Measurements from ENCODE around the gene VWA8.

The VWA8 gene

GRCh38 chr13:41615528-41615855 lies 345.4 kb downstream of the VWA8 start:
- no peak for DNase-seq

GRCh38 chr13:41614671-41615527 lies 346.0 kb downstream of the VWA8 start:
- no peak for DNase-seq

DNA sequence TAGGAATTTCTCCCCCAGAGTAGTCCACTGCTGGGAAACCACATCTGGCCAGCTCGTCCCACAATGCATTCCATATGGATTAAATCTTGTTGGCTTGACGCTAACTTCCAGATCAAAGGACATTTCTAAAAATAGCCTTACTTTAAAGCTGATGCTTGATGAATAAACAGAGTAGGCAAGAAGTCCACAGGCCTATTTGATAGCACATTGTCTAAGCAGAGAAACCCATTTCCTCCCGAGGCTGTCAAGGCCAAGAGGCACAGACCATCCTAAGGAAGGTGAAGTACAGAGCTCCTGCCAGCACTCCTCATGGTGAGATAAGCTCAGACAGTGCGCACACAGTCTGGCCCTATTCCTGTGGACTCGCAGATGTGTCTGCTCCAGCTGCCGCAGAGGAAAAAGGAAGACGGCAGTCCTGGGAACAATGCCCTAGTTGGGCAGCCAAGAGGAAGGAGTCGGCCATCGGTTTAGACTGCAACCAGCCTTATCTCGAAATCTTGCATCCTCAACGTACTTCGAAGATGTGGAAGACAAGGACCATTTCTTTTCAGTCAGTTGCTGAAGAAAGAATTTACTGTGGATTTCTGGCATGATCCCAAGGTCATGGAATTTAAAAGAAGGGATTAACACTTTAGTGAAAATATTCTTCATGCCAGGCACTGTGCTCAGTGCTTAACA lies 346.8 kb downstream of the VWA8 start:
- peak in 8 of 51 donors; percentile 4 to 41 (median 15) for DNase-seq

DNA sequence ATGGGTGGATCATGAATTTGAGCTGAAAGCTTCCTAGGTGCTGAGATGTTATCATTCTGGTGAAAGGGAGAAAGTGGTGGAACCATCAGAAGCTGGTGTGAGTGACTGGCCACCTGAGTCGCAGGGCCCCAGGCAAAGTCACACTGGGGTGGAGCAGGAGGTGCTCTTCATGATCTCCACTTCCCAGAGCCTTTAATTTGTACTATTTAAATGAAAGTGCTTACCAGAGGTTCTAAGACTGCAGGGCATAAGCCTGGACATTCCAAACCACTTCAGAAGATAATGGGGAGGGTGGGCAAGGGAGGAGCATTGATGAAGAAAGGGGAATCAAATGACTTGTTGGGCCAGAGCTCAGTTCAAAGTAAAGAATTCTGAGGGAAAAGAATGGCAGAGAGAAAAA lies 347.4 kb downstream of the VWA8 start:
- no peak for DNase-seq

DNA sequence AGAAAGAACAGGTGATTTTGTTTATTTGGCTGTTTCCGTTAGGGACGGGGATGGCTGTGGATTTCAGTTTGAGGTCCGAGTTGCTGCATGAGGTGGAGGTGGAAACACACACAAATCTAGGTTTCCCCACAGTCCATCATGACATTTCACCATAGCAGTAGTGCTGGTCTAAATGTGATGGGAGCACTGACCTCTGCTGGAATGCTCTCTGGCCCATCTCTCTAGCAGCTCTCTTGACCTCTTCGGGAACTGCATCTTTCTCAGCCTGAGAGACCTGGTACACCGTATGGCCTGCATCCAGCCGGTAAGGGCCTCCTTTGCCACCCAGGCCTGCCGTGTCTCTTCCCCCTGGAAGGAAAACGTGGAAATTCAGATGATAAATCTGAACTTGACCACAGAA lies 349.5 kb downstream of the VWA8 start:
- DNase-seq = peak in 14 of 51 donors; percentile 3 to 65 (median 25)

DNA sequence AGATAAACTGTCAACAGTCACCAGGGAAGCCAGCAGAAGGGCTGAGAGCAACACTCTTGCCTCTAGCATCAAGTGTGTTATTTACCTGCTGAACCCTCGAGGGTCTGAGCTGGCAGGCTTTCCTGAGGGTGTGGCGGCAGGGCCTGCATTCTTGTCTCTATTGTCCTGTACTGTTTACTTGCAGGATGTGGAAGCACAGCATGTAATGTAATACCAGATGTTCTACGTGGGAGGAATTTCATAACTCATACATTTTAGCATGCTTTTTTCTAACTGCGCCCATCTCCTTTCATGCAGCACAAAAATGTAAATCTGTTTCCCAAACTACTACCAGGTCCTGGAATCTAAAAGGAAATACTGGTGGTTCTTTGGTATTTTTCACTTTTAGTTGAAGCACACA lies 350.5 kb downstream of the VWA8 start:
- DNase-seq = no peak

DNA sequence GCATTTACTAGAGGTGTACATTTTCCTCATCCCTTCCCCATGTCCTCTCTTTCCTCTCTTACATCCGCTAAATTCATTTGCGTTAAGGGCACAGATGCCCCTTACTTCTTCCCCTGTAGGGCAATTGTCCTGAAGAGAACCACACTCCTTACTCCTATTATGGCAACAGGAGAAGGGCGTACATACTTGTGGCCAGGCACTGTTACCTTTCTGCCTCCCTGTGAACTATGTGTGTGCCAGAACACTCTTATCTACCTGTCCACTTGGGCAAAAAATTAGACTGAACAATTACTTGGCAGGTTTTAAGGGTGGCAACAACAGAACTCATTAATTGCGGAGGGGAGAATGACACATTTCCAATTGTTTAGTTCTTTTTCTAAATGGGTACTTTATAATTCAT lies 351.1 kb downstream of the VWA8 start:
- no peak for DNase-seq

DNA sequence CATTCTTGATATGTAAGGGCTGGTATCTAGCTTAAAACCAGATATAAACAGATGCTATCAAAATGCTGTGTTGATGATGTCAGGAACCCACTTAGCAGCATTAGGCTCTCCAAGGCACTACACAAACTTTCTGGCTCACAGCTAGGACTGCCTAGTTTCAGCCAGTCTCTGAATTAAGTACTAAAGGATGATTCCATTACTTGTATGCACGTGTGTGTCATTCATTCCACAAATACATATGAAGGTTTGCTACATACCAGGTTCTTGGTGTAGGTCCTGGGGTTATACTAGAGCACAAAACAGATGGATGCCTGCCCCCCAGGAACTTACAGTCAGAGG lies 352.1 kb downstream of the VWA8 start:
- no peak for DNase-seq

DNA sequence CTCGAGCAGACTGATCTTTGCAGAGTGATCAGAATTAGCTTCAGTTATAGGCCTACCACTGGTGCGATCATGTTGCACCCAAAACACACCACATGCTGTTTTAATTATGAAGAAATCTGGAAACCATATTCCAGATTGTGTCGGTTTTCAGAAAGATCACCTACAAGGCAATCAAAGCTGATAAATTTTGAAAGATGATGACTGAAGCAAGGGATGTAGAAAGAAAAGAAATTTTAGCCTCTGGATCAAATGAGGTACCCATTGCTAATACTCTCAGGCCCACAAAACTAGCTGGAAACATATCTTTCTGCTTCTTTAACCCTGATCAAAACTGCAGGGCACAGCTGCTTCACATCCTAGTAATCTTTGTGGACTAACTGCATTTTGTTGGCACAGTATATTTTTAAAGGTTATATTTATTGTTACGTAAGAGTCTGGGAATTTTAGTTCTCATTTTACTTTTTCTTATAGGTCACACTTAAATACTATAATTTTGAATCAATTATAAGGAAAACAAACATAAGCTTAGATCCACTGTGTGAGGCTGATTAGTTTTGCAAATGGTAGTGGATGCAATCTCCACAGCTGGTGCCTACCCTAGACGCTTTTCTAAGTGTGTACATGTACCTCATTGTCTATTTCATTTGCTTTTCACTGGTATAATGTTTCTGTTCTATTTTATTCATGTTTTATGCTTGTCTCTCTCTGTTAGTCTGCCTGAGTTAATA lies 352.6 kb downstream of the VWA8 start:
- DNase-seq = no peak

DNA sequence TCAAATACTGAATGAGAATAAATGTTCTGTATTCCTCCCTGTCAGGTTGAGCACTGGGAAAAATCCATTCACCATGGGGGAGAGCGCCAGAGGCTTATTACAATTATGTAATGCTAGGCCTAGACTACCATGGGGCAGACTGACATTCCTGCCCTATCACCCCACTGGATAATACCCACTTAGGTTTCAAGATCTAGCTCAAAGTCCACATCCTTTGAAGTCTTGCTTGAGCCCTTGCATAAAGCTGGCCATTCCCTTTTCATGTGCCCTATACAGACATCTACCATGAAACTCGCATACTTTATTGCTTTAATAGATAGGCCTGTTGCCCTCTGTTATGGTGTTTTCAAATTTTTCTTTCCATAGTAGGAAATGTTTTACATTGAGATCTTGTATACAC lies 354.3 kb downstream of the VWA8 start:
- DNase-seq = no peak

DNA sequence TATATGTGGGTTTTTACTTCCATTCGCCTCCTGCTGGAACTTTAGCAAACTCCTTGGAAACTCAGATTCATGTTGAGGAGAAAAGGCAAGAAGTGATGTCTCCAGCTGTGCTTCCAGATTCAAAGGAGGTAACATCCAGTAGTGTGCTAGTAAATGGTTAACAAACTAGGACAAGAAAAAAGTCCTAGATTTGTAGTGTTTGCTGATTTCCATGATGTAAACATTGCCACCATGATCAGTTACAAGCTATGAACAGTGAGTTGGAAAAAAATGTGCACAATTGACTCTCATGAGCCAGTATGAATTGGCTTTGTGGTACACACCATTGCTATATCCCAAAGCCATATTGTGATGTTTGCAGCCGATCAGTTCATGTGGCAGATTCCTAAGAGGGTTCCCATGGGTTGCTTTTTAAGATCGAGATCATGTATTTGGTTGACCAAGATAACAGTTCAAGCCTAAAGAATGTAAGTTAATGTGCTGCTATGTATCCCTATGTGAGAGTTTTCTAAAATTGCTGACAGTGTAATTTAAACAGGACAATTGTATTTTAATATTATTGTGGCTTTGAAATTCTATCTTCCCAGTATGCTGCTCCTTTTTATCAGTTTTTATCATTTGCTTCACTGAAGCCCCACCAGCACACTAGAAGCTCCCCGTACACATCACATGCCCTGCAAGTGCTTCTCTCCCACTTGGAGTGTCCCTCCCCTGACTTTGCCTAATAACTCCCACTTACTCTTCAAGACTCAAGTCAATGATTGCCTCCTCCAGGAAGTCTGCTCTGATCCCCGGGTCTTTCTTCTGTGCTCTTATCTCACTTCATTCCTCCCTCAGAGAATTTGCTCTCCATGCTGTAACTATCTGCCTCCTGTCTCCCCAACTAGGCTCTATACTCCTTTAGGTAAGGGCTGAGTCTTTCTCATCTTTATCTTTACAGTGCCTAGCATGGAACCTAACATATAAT lies 355.3 kb downstream of the VWA8 start:
- DNase-seq = no peak

DNA sequence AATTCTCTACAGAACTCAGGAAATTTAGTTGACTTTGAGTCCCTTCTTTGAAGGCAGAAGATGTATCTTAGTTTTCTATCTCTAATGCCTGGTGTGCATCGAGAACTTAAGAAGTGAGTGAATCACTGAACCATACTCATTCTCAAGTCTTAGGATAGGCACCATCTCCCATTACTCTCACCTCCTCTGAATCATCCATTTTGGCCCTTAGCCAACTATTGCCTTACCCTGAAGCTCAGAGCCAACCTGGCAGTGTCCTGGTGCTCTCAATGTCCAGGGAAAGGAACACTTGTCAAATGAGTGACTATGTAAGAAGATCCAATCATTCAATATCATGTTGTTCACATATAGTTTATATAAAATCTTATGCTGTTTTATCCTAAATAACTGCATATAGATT lies 357.0 kb downstream of the VWA8 start:
- no peak for DNase-seq

DNA sequence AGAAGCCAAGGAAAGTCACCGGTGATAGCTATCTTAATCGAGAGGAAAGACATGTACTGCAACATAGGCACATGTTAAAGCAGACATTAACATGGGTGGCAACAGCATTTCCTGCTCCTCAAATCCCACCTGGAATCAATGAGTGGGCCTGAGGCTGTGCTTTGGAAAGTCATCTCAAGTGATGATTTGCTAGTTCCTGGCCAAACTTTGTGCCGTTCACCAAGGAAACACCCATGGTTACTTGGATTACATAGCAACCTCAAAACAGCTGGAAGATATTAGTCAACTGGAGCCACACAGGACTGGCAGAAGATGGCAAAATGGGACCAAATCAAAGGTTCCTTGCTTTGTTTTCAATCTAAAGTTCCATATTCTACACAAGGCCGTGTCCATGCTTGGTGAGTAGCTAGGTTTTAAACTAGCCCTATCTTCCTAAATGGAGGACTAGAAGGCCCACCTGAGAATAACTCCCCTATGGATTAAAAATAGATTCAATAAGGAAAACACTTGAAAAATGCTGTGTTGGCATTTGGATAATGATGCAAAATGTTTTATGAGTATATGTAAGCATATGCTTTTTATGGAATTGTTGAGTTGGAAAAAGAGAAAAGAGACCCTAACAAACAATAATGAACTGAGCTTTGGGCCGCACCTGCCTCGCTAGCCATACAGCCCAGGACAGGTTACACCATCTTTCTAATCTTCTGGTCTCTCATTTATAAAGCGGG lies 359.0 kb downstream of the VWA8 start:
- DNase-seq = no peak

- no peak for DNase-seq
Observed at GRCh38 chr13:41599619-41600018, 361.3 kb downstream of the VWA8 start.

DNA sequence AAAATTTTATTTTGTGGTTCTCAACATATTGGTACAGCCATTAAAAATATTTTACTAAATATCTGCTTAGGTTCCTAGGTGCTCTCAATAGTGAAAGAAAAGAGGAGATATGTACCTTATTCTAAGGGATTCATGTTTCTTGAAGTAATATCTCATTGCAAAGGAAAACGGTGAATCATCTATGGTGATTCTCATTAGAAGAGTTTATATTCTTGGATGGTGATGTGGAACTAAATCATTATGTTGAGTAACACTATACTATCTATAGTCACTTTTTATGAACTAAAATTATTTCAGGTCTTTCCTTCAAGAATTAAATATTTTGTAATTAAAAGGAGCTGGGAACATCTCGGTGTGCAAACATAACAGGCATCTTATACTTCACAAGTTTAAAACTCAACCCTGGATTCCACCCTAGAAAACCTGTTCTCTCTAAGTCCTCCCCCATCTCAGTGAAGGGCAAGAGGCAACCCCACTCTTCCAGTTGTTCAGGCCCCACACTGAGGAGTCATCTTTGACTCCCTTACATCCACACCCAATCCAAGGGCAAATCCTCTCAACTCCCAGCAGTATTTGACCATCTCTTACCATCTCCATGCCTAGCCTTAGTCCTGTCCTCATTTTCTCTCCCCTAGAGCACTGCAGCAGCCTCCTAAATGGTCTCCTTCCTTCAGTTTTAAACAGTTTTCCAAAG lies 363.4 kb downstream of the VWA8 start:
- DNase-seq = no peak

GRCh38 chr13:41596190-41596589 lies 364.7 kb downstream of the VWA8 start:
- DNase-seq = no peak

DNA sequence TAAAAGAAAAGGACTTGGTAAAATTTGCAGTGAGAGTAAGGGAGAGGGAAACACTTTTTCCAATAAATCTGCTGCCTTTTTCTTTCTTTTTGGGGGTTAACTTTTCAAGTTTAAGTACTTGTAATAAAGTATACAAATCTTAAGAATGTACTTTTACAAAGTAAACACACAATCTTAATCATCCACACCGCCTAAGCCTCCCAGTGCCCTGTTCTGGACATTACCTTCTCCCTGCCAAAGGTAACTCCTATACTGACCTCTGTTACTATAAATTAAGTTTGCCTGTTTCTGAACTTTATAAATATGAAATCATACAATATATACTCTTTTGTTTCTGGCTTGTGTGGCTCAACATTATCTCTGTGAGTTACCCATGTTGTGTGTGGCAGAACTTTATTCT lies 365.6 kb downstream of the VWA8 start:
- no peak for DNase-seq

DNA sequence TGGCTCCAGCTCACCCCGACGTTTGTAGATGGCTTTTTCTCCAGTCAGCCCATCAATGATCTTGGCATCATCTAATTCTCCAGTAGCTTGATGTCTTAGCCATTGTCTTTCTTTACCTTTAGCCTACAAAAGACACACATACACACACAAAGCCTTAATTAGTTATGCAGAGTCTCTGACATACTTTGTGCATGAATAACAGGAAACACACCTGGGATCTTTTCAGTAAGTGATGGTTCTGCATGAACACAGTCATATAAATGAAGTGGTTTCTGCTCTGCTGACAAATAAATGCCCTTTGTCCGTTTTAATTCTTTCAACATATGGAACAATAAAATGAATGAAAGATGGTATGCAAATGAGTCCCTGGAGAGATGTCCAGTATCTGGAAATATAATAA lies 370.3 kb downstream of the VWA8 start:
- DNase-seq = no peak

- no peak for DNase-seq
Observed at GRCh38 chr13:41590122-41590521, 370.8 kb downstream of the VWA8 start.

DNA sequence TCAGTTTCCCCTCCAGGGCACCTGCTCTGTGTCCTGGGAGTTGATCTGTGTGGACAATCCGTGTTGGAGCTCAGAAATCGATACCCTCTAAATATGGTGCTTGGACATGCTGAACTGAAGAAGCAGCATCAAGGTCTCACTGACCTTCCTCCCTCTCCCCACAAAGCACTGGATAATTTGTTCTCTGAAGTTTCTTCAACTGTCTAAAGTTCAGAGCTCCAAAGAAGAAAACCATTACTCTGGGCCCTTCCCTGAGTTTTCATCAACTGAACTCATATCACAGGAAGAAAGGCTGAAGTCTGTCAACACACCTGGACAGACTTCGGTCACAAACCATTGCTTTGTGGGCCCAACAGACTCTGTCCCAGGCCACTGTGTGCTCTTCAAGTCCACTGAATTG lies 371.5 kb downstream of the VWA8 start:
- no peak for DNase-seq
